Measurements from ENCODE around the gene PDE10A.

GRCh38 chr6:165656581-165657324 is 6.3 kb downstream of the PDE10A start:
- no peak for TF ChIP-seq NR2C2 (CRISPR knock-in tag; IDR thresholded peaks at IDR 0.05; ENCODE audit: borderline replicate concordance)
- TF ChIP-seq RBM22 (optimal IDR thresholded peaks at IDR 0.05; ENCODE audit: low read length) = no peak
- no peak for TF ChIP-seq ZNF501 (CRISPR knock-in tag; IDR thresholded peaks at IDR 0.05)
- no peak for TF ChIP-seq ZNF512 (CRISPR knock-in tag; IDR thresholded peaks at IDR 0.05)

Data from HepG2 (cell line).